H1 (cell line): Measurements from ENCODE around the gene ZNF625. TPM values are rescaled to one million over a fixed set of nuclear protein-coding genes. Genes with fewer than 3 reads are reported as not detected.
A peak's percentile ranks its signal among the peaks of the same experiment; 100 is the strongest.

Source experiments
- CTCF ChIA-PET: fragments of 300-600 bp; sonication (Branson Sonifier 250); formaldehyde crosslinking; loops from one replicate; lab custom pipeline; 2021; ENCODE audit not compliant: partially characterized antibody; lab: Charles Lee
- POLR2A ChIA-PET: fragments of 300-600 bp; sonication (Branson Sonifier 250); formaldehyde crosslinking; loops from one replicate; lab custom pipeline; 2021; ENCODE audit warnings: inconsistent platforms; ENCODE audit not compliant: partially characterized antibody; lab: Charles Lee
- DNase-seq, 2 experiments: peaks; one replicate each; pipeline versions ENCODE4 v3.0.0 to v3.0.0-alpha.2; 2010 to 2022; ENCODE audit warnings: low spot score in 2 of 2, low read depth in 1 of 2, mixed read lengths in 1 of 2
- FAIRE-seq: peaks from 2 replicates; lab custom pipeline; 2011; peaks lifted over from hg19 to GRCh38; lab: Jason Lieb, UNC
- H2AFZ ChIP-seq: 2 replicates; pipeline ENCODE4 v1.8.1; 2012; ENCODE audit warnings: low read length, inconsistent platforms
- H2AK5ac ChIP-seq: 2 replicates; pipeline ENCODE4 v1.6.1; 2013; ENCODE audit warnings: low read depth, low read length
- H2BK120ac ChIP-seq: replicated peaks from 2 replicates; pipeline ENCODE3; 2013; ENCODE audit warnings: low read depth, low read length, inconsistent platforms
- H2BK12ac ChIP-seq: 2 replicates; pipeline ENCODE4 v1.6.1; 2013; ENCODE audit warnings: low read depth, low read length
- H2BK15ac ChIP-seq: 2 replicates; pipeline ENCODE4 v1.6.1; 2013; ENCODE audit warnings: low read length
- H2BK20ac ChIP-seq: 2 replicates; pipeline ENCODE4 v1.6.1; 2013; ENCODE audit warnings: low read length
- H2BK5ac ChIP-seq: 2 replicates; pipeline ENCODE4 v1.6.1; 2013; ENCODE audit warnings: low read depth, low read length
- H3K14ac ChIP-seq: 2 replicates; pipeline ENCODE4 v1.6.1; 2013; ENCODE audit warnings: inconsistent platforms; ENCODE audit not compliant: insufficient read length
- H3K18ac ChIP-seq: 2 replicates; pipeline ENCODE4 v1.6.1; 2013; ENCODE audit warnings: low read length; ENCODE audit errors: extremely low read depth
- H3K23ac ChIP-seq: 2 replicates; pipeline ENCODE4 v1.6.1; 2013; ENCODE audit warnings: inconsistent platforms; ENCODE audit not compliant: insufficient read length
- H3K23me2 ChIP-seq: 2 replicates; pipeline ENCODE4 v1.6.1; 2013; ENCODE audit warnings: low read depth, low read length
- H3K27ac ChIP-seq: 2 replicates; pipeline ENCODE4 v1.6.1; 2011; ENCODE audit warnings: low read depth, low read length, inconsistent platforms
- H3K27me3 ChIP-seq, 4 experiments: replicated peaks in 1 of 4; 1 replicate in 1 of 4; 2 replicates in 3 of 4; pipeline versions ENCODE4 v1.6.1 to v1.8.1; 2011 to 2013; ENCODE audit warnings: low read length in 3 of 4, mild to moderate bottlenecking in 3 of 4, inconsistent platforms in 2 of 4, mixed read lengths in 2 of 4, moderate library complexity in 1 of 4; ENCODE audit not compliant: control insufficient read depth in 3 of 4, insufficient read depth in 3 of 4; ENCODE audit errors: extremely low read depth in 1 of 4
- H3K36me3 ChIP-seq, 4 experiments: 2 replicates each; pipeline versions ENCODE4 v1.6.1 to v1.8.1; 2011 to 2013; ENCODE audit warnings: mild to moderate bottlenecking in 4 of 4, low read length in 3 of 4, moderate library complexity in 2 of 4, control low read depth in 1 of 4, inconsistent platforms in 1 of 4; ENCODE audit not compliant: insufficient read depth in 4 of 4, control insufficient read depth in 2 of 4
- H3K4ac ChIP-seq: replicated peaks from 2 replicates; pipeline ENCODE3; 2013; ENCODE audit warnings: low read length, low read depth, mixed read lengths, inconsistent platforms; ENCODE audit not compliant: insufficient read length
- H3K4me1 ChIP-seq, 4 experiments: replicated peaks in 1 of 4; 1 replicate in 1 of 4; 2 replicates in 3 of 4; pipeline versions ENCODE4 v1.6.1 to v1.8.1; 2011 to 2013; ENCODE audit warnings: low read length in 3 of 4, inconsistent platforms in 2 of 4, mixed read lengths in 1 of 4; ENCODE audit not compliant: insufficient read depth in 4 of 4, control insufficient read depth in 3 of 4
- H3K4me2 ChIP-seq, 2 experiments: 2 replicates each; pipeline versions ENCODE4 v1.6.1 to v1.8.1; 2011 to 2013; ENCODE audit warnings: low read depth in 2 of 2, low read length in 2 of 2, control low read depth in 1 of 2, inconsistent platforms in 1 of 2, mild to moderate bottlenecking in 1 of 2; ENCODE audit not compliant: insufficient read depth in 1 of 2
- H3K4me3 ChIP-seq, 4 experiments: fragments of 200-600, 300-600 bp in 1 of 4; sonication (generic), shearing (Covaris generic), sonication (Bioruptor Twin) in 1 of 4; 2 replicates each; pipeline versions ENCODE4 v1.5.1 to v1.8.1; 2011 to 2016; ENCODE audit warnings: low read length in 4 of 4, low read depth in 3 of 4, control low read depth in 2 of 4, inconsistent platforms in 2 of 4, mild to moderate bottlenecking in 2 of 4, mixed read lengths in 1 of 4, moderate library complexity in 1 of 4; ENCODE audit not compliant: insufficient read depth in 2 of 4; ENCODE audit errors: extremely low read depth in 1 of 4
- H3K56ac ChIP-seq: replicated peaks from 2 replicates; pipeline ENCODE3; 2013; ENCODE audit warnings: low read depth, mild to moderate bottlenecking, mixed read lengths, low read length, inconsistent platforms; ENCODE audit not compliant: insufficient read length
- H3K79me1 ChIP-seq: 2 replicates; pipeline ENCODE4 v1.6.1; 2013; ENCODE audit warnings: low read depth, low read length, control low read depth
- H3K79me2 ChIP-seq, 2 experiments: 2 replicates each; pipeline versions ENCODE4 v1.6.1 to v1.8.1; 2012 to 2013; ENCODE audit warnings: low read length in 2 of 2, mild to moderate bottlenecking in 2 of 2, inconsistent platforms in 1 of 2; ENCODE audit not compliant: insufficient read depth in 2 of 2, control insufficient read depth in 1 of 2
- H3K9ac ChIP-seq, 4 experiments: replicated peaks in 1 of 4; 1 replicate in 1 of 4; 2 replicates in 3 of 4; pipeline versions ENCODE4 v1.6.1 to v1.8.1; 2011 to 2013; ENCODE audit warnings: low read depth in 3 of 4, low read length in 3 of 4, control low read depth in 2 of 4, mild to moderate bottlenecking in 2 of 4, moderate library complexity in 2 of 4, inconsistent platforms in 1 of 4; ENCODE audit errors: extremely low read depth in 1 of 4
- H3K9me3 ChIP-seq, 2 experiments: 2 replicates each; pipeline versions ENCODE4 v1.6.1 to v1.8.1; 2012 to 2013; ENCODE audit warnings: mild to moderate bottlenecking in 2 of 2, moderate library complexity in 2 of 2, control low read depth in 1 of 2, inconsistent platforms in 1 of 2, low read depth in 1 of 2, low read length in 1 of 2, mixed read lengths in 1 of 2; ENCODE audit not compliant: insufficient read depth in 2 of 2
- H4K20me1 ChIP-seq, 2 experiments: replicated peaks in 1 of 2; 2 replicates each; pipeline versions ENCODE3 to v1.8.1; 2011 to 2013; ENCODE audit warnings: inconsistent platforms in 2 of 2, low read length in 2 of 2, mild to moderate bottlenecking in 1 of 2; ENCODE audit not compliant: insufficient read depth in 2 of 2, control insufficient read depth in 1 of 2
- H4K5ac ChIP-seq: 2 replicates; pipeline ENCODE4 v1.6.1; 2013; ENCODE audit warnings: low read length, low read depth, mixed read lengths, inconsistent platforms; ENCODE audit not compliant: insufficient read length
- H4K8ac ChIP-seq: 2 replicates; pipeline ENCODE4 v1.8.0; 2013; ENCODE audit warnings: mild to moderate bottlenecking, moderate library complexity, low read length, inconsistent platforms; ENCODE audit not compliant: insufficient read depth; ENCODE audit errors: extremely low read depth
- H4K91ac ChIP-seq: replicated peaks from 2 replicates; pipeline ENCODE3; 2013; ENCODE audit warnings: low read length, mixed read lengths, inconsistent platforms; ENCODE audit not compliant: insufficient read length
- MAX ChIP-seq: IDR thresholded peaks from 2 replicates; pipeline ENCODE4 v1.6.1; 2012; ENCODE audit warnings: inconsistent platforms
- SIX5 ChIP-seq: IDR thresholded peaks from 2 replicates; pipeline ENCODE4 v1.6.1; 2011; ENCODE audit warnings: mild to moderate bottlenecking, low read depth, low read length
- SP1 ChIP-seq: IDR thresholded peaks from 2 replicates; pipeline ENCODE4 v1.6.1; 2011; ENCODE audit warnings: low read depth, low read length
- SP4 ChIP-seq: IDR thresholded peaks from 2 replicates; pipeline ENCODE4 v1.6.1; 2012; ENCODE audit warnings: low read length, inconsistent platforms
- TAF7 ChIP-seq: optimal IDR thresholded peaks from 2 replicates; pipeline ENCODE3; 2011; ENCODE audit warnings: low read depth, mild to moderate bottlenecking, inconsistent platforms, low read length, moderate library complexity, borderline replicate concordance
- USF2 ChIP-seq: IDR thresholded peaks from 2 replicates; pipeline ENCODE4 v1.6.1; 2011; ENCODE audit warnings: low read length, improper control_type of control experiment
- WGBS, 2 experiments: shearing (Covaris generic) in 1 of 2; methylation state at CpG; one replicate each; pipeline versions ENCODE4 v1.1.6 to v1.1.7; 2013 to 2015; ENCODE audit warnings: low lambda C conversion rate in 2 of 2, mixed read lengths in 2 of 2, inconsistent platforms in 1 of 2, low coverage in 1 of 2, missing lambda C conversion rate in 1 of 2; ENCODE audit not compliant: insufficient replicate concordance in 2 of 2, insufficient coverage in 1 of 2, insufficient read length in 1 of 2; ENCODE audit errors: extremely low coverage in 1 of 2, missing lambda C conversion rate in 1 of 2; 5-methylcytosine and 5-hydroxymethylcytosine counted together
- polyA plus RNA-seq, 7 experiments: library from polyadenylated mRNA; depleted of rRNA in 3 of 7; stranded (reverse) in 5 of 7; unstranded in 2 of 7; fragments of >200 nt in 5 of 7; fragments of 200-250 nt in 2 of 7; gene quantifications; 1 replicate in 5 of 7; 2 replicates in 1 of 7; 4 replicates in 1 of 7; pipeline versions ENCODE4 v1.2.1 to v1.2.3, GENCODE V29; 2011 to 2013; ENCODE audit warnings: missing spikeins in 2 of 7, mixed read lengths in 2 of 7
- total RNA-seq: library from RNA; stranded (reverse); fragmentation: NEBNext Ultra II Directional; extraction: Animal tissue kit (Norgen Biotek cat#: 25700); gene quantifications from 2 replicates; pipeline ENCODE4 v1.2.1, GENCODE V29; 2021

ZNF625 gene
- total and polyA plus RNA-seq, 2 of the 8 experiments (the other 6 are each of a cell fraction or from before 2014, with no cell fraction given) = 2.5 to 26.8 TPM

GRCh38 chr19:12194827-12195731 lies 38.5 kb upstream of the ZNF625 start:
- no peaks in the 10 kb centered on the region for H4K20me1 ChIP-seq
- H3K23me2 ChIP-seq = no peaks in the 10 kb centered on the region
- H2BK5ac ChIP-seq = no peak overlapping the region; the same call in 1 of the 2 replicates
- no peak overlapping the region for H3K23ac ChIP-seq
- H2BK15ac ChIP-seq = no peak overlapping the region
- H3K56ac ChIP-seq = no peak overlapping the region
- DNase-seq (no peak), FAIRE-seq (no peak)
- peak overlapping the region; percentile 42 to 76; a peak in 3 of 4 replicates for H3K4me2 ChIP-seq
- TF ChIP-seq USF2 (no peak), SP1 (no peak), MAX (peak; percentile 21; the same call in 1 of the 2 replicates), SP4 (no peak), SIX5 (no peak), TAF7 (no peak)
- no peak overlapping the region; the same call in 1 of the 2 replicates for H2BK12ac ChIP-seq
- no peak overlapping the region for H3K4ac ChIP-seq
- WGBS, 2 experiments = 72% methylated on average over 60 of the region's 62 CpGs; no CpG with 5 or more reads in 1 of the 2 experiments
- H3K9me3 ChIP-seq = peaks cover 31 to 38% of the 10 kb centered on the region in 2 experiments
- H3K36me3 ChIP-seq = peaks cover 0 to 16% (median 0%) of the 10 kb centered on the region in 4 experiments; a peak in 3 of 8 replicates
- H2BK120ac ChIP-seq = no peak overlapping the region
- no peak overlapping the region for H4K91ac ChIP-seq
- H4K5ac ChIP-seq = no peak overlapping the region
- H3K9ac ChIP-seq = peak overlapping the region in 1 of 4 experiments; percentile 78; a peak in 1 of 7 replicates
- H3K27ac ChIP-seq = no peak overlapping the region
- no peaks in the 10 kb centered on the region for H3K4me1 ChIP-seq
- ChIA-PET POLR2A (interaction anchor here (0.8 to 1.7 kb wide), 2 partner anchors 38 to 346 kb away, joined by 3 to 4 read pairs; partner anchors contain the start of genes ZNF439 and ZNF625), CTCF (interaction anchor here (1.0 to 1.3 kb wide), 2 partner anchors 12 to 170 kb away, joined by 3 to 4 read pairs; partner anchors contain the start of gene ZNF442)
- no peak overlapping the region for H3K18ac ChIP-seq
- H3K4me3 ChIP-seq = peak overlapping the region in 2 of 4 experiments; percentile 49 to 68; a peak in 5 of 8 replicates
- H3K27me3 ChIP-seq = no peaks in the 10 kb centered on the region
- H4K8ac ChIP-seq = peak overlapping the region; percentile 88; the same call in 1 of the 2 replicates
- no peaks in the 10 kb centered on the region for H3K79me2 ChIP-seq
- no peak overlapping the region for H2AK5ac ChIP-seq
- H3K14ac ChIP-seq = no peak overlapping the region
- H3K79me1 ChIP-seq = no peaks in the 10 kb centered on the region
- no peak overlapping the region for H2BK20ac ChIP-seq
- H2AFZ ChIP-seq = no peak overlapping the region
